Mucosa of descending colon (tissue), 3 donors: Measurements from ENCODE around the gene MAP2K7. TPM values are rescaled to one million over a fixed set of nuclear protein-coding genes. Genes with fewer than 3 reads are reported as not detected.
A peak's percentile ranks its signal among the peaks of the same experiment; 100 is the strongest.
"Not testable (repeated sequence)": the region's sequence is repeated elsewhere in the genome, so short reads cannot be mapped to it uniquely, and the experiment has no call there.

Experiments used
- ATAC-seq: fragments of 200-7000 bp; cut with Tn5 transposase; one replicate; pipeline ENCODE4 v1.9.1; 2020; ENCODE audit warnings: mild to moderate bottlenecking, moderate library complexity
- DNase-seq, 3 donors: peaks; one replicate each; pipeline ENCODE4 v3.0.0-alpha.2; 2020
- H3K36me3 ChIP-seq: fragments of 200-600 bp; one replicate; pipeline ENCODE4 v1.8.0; 2021; ENCODE audit warnings: low read depth, mild to moderate bottlenecking
- H3K4me1 ChIP-seq: fragments of 200-600 bp; one replicate; pipeline ENCODE4 v1.8.0; 2021; ENCODE audit warnings: low read depth, mild to moderate bottlenecking
- H3K4me3 ChIP-seq: fragments of 200-600 bp; one replicate; pipeline ENCODE4 v1.8.0; 2021; ENCODE audit warnings: mild to moderate bottlenecking
- H3K9me3 ChIP-seq: fragments of 200-600 bp; one replicate; pipeline ENCODE4 v1.8.0; 2021; ENCODE audit warnings: mild to moderate bottlenecking
- CTCF ChIP-seq: fragments of 200-600 bp; IDR thresholded peaks from one replicate; pipeline ENCODE4 v1.8.0; 2022; ENCODE audit warnings: antibody characterized with exemption, mild to moderate bottlenecking
- intact Hi-C, 2 donors: fragments of 100-400 bp; cut with DNase I in 1 of 2; cut with micrococcal nuclease in 1 of 2; formaldehyde crosslinking; loops; one replicate each; pipeline versions ENCODE4 v1.11.0 to v1.11.1; 2022; cut with DNase I, micrococcal nuclease
- total RNA-seq, 3 donors: library from RNA; stranded (reverse); fragmentation: NEBNext Ultra II Directional in 2 of 3; extraction: Animal tissue kit (Norgen Biotek cat#: 25700) in 2 of 3; gene quantifications; one replicate each; pipeline versions ENCODE4 v1.2.1 to v1.2.4, GENCODE V29; 2021 to 2023
- donor health status: DM: no; HTN: no; CAD: no; lungs with moderate emphysema.
- donor health status: DM: no; HTN: no; CAD: no.
- donor health status: DM: no; HTN: yes; CAD: no.

MAP2K7 gene
- total RNA-seq, 3 donors from 2014 or later = 31.5 to 49.2 (median 41.7) TPM

- Histone ChIP-seq H3K4me3 (no peak overlapping the region), H3K9me3 (no peaks in the 10 kb centered on the region), H3K36me3 (peaks cover 11% of the 10 kb centered on the region), H3K4me1 (peaks cover 42% of the 10 kb centered on the region)
- DNase-seq = peak in 2 of 3 donors; percentile 67 to 69
- intact Hi-C loops = no loop called here
- no peak for TF ChIP-seq CTCF
- ATAC-seq = no peak
These were observed 12.7 kb downstream of the MAP2K7 start for GRCh38 chr19:7916103-7916954.

- no peak for TF ChIP-seq CTCF
- Histone ChIP-seq H3K36me3 (peaks cover 5% of the 10 kb centered on the region), H3K9me3 (no peaks in the 10 kb centered on the region), H3K4me3 (no peak overlapping the region), H3K4me1 (peaks cover 48% of the 10 kb centered on the region)
- no peak for ATAC-seq
- no peak for DNase-seq
- intact Hi-C loops = no loop called here
These were observed 13.2 kb downstream of the MAP2K7 start for GRCh38 chr19:7916955-7917266.

GRCh38 chr19:7917267-7918061 is 13.8 kb downstream of the MAP2K7 start:
- DNase-seq (peak; percentile 63 to 76 (median 66)), ATAC-seq (no peak)
- intact Hi-C loops = no loop called here
- peak; percentile 60 for TF ChIP-seq CTCF
- Histone ChIP-seq H3K4me3 (no peak overlapping the region), H3K4me1 (peaks cover 51% of the 10 kb centered on the region), H3K36me3 (no peaks in the 10 kb centered on the region), H3K9me3 (no peaks in the 10 kb centered on the region)

GRCh38 chr19:7918062-7918614 is 14.5 kb downstream of the MAP2K7 start:
- ATAC-seq, H3K36me3 ChIP-seq, H3K4me3 ChIP-seq, intact Hi-C loops, H3K9me3 ChIP-seq: not testable (repeated sequence)
- DNase-seq = peak in 1 of 3 donors; percentile 26
- peaks cover 51% of the 10 kb centered on the region for H3K4me1 ChIP-seq

- intact Hi-C loops = no loop called here
- H3K36me3 ChIP-seq = no peaks in the 10 kb centered on the region
- peaks cover 51% of the 10 kb centered on the region for H3K4me1 ChIP-seq
- no peak for ATAC-seq
- H3K4me3 ChIP-seq = no peak overlapping the region
- no peak for TF ChIP-seq CTCF
- no peaks in the 10 kb centered on the region for H3K9me3 ChIP-seq
- peak in 1 of 3 donors; percentile 59 for DNase-seq
These were observed 15.1 kb downstream of the MAP2K7 start for GRCh38 chr19:7918615-7919421.
